ELF-1 (cell line): Measurements from ENCODE around the gene OR8H1.

Experiments used
- DNase-seq: peaks from one replicate; pipeline ENCODE4 v3.0.0-alpha.2; 2016; ENCODE audit warnings: low read depth, low spot score

OR8H1 gene

DNA sequence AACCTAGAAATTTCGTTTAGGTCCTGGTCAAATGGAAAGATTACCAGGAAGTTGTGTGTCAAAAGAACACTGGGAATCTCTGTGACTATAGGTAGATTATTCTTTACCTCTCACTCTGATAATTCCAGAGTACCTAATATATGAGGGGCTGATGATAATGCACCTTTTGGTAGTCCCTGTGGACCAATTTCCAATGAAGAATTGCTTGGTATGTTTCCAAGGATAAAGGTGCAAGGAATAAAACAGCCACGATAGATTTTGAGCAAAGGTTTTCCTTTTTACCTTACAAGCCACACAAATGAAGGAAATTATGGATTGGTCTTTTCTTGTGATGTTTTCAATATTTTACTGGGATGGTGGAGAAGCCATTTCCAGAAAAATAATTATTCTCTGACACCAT lies at the start of gene OR8H1:
OR8H1 (minus strand) TSS at position 101 of the 400 bp plus-strand sequence. CDS start 1,192 bp downstream, outside the sequence.
- no peak for DNase-seq

DNA sequence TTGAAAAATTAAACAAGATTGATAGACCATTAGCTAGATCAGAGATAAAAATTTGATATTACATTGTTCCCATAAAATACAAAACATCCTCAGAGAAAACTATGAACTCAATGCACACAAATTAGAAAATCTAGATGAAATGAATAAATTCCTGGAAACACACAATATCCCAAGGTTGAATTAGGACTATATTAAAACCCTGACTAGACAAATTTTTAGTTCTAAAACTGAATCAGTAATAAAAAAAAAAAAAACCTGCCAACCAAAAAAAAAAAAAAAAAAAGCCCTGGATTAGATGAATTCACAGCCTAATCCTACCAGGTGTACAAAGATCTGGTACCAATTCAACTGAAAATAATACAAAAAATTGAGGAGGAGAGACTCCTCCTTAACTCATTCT lies 48.2 kb upstream of the OR8H1 start:
- no peak for DNase-seq

GRCh38 chr11:56333156-56333555 lies 41.1 kb upstream of the OR8H1 start:
- DNase-seq = no peak

DNA sequence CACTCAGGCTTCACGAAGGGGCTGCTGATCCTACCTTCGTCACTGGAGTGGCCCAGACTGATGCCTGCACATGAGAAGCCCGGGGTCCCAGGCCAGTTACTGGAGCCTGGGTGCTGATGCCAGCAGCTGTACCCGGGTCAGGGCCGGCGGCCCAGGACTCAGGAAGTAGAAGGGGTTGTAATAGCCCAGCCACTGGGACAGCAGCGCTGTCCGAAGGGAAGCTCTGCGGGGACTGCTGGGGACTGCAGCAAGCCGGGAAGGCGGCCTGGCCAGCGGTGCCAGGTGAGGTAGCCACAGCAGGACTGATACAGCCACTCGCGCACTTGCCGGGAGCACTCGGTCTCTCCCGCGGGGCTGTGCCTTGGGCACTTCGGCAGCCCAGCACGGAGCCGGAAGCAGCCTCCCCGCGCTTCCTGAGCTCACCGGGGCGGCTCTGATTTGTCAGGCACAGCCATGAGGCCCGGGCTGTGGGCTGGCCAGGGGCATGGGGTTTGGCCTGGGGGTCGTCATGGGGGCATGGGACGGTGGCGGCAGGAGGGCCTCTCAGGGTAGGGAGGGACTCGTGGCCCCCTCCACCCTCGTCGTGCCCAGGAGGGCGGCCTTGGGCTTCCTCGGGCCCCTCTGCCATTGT lies 39.9 kb upstream of the OR8H1 start:
- no peak for DNase-seq

DNA sequence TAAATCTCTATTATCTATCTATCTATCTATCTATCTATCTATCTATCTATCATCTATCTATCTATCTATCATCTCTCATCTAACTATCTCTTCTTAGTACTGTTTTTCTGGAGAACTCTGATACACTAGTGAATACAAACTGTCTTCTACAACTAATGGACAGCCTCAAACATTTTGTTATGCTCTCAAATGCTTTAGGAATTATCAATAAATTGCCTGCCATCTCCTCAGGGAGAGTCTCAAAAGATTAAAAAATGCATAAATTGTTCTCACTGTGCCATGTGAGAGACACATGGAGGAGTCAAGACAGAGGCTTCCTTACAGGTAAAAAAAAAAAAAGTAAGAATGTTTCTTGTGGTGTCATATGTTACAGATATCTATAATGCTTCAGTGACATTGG lies 22.8 kb upstream of the OR8H1 start, which contains the start of gene OR8K3:
OR8K3 (plus strand) TSS at position 301 of the 400 bp plus-strand sequence. CDS start 3,163 bp downstream, outside the sequence.
- DNase-seq = no peak

GRCh38 chr11:56307836-56308235 lies 15.8 kb upstream of the OR8H1 start:
- DNase-seq = no peak

DNA sequence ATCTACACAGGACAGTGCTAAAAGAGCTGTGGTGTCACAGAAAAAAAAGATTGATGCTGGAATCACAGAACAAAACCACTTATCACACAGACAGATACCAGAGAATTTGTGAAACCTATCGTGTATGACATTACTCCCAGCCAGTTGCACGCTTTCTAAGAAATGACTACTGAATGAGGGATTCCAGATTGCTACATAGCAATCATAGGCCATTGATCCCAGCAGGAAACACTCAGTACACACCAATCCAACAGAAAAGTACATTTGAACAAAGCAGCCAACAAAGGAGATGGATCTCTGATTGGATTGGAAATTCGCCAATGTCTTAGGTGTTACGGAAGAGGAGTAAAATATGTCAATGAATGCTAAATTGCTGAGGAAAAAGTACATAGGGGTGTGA lies 4.8 kb upstream of the OR8H1 start:
- no peak for DNase-seq

DNA sequence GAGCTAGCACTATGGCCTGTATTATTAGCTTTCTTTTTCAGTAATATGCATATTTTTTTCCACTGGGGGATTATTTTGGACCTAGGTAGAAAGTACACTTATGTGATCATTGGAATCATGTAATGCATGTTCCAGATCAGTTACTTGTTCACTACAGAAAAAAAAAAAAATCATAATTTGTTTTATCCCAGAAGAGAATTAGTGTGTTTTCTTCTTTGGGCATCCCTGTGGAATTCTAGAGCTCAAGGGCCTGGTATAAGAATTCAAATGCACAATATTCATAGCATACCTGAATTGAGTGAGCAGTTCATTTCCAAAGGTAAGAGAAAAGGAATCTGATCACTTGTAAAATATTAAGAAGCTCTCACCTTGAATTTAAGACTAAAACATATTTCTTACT lies 18.2 kb downstream of the OR8H1 start, which contains the start of gene OR5T1:
OR5T1 (plus strand) TSS at position 301 of the 400 bp plus-strand sequence. CDS start 1,485 bp downstream, outside the sequence.
- DNase-seq = no peak

DNA sequence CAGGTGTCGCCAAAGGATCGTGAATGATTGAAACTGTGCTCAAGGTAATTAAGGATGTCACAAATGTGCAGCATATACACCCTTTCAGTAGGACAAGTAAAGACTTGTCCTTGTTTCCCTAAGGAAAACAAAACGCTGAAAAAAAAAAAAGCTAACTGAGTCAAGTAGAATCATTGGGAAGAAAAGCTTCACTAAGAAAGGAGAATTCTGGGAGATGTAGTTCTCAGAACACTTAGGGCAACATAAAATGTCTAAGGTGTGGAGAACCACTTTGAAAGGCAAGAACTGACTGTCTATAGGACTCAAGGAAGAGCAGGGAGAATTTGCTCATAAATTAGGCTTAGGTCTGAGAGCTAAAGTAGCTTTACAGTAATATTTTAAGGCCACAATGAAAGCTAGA lies 21.0 kb downstream of the OR8H1 start:
- no peak for DNase-seq

GRCh38 chr11:56251954-56252353 lies 40.1 kb downstream of the OR8H1 start, which contains the start of gene OR5T3:
Gene OR5T3 (plus strand): TSS chr11:56252254. CDS start chr11:56252254, 0 bp downstream.
- no peak for DNase-seq
